ENCODE data around the gene DNAJB11.
"Not testable (repeated sequence)": the region's sequence is repeated elsewhere in the genome, so short reads cannot be mapped to it uniquely, and the experiment has no call there.

DNA sequence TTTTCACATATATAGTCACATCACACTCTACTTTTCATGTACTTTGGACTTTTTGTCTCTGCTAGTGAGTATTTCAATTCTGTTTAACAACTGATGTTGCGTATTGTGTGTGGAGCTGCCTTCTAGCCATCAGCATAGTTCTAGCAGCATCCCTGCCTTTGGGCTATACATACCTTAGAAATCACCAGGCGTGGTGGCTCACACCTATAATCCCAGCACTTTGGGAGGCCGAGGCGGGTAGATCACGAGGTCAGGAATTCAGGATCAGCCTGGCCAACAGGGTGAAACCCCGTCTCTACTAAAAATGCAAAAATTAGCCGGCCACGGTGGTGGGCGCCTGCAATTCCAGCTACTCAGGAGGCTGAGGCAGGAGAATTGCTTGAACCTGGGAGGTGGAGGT is 15.7 kb downstream of the DNAJB11 start:
- TF ChIP-seq, protein P1, sequence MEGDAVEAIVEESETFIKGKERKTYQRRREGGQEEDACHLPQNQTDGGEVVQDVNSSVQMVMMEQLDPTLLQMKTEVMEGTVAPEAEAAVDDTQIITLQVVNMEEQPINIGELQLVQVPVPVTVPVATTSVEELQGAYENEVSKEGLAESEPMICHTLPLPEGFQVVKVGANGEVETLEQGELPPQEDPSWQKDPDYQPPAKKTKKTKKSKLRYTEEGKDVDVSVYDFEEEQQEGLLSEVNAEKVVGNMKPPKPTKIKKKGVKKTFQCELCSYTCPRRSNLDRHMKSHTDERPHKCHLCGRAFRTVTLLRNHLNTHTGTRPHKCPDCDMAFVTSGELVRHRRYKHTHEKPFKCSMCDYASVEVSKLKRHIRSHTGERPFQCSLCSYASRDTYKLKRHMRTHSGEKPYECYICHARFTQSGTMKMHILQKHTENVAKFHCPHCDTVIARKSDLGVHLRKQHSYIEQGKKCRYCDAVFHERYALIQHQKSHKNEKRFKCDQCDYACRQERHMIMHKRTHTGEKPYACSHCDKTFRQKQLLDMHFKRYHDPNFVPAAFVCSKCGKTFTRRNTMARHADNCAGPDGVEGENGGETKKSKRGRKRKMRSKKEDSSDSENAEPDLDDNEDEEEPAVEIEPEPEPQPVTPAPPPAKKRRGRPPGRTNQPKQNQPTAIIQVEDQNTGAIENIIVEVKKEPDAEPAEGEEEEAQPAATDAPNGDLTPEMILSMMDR (IDR thresholded peaks at IDR 0.05 in 8 of 11, conservative IDR thresholded peaks at IDR 0.05 in 3 of 11), result not testable (repeated sequence)
- TF ChIP-seq POLR2A (IDR thresholded peaks at IDR 0.05), result not testable (repeated sequence)

Data from spleen (tissue), 7 donors.